Aorta (tissue), 5 donors: ENCODE data around the gene TEX19. TPM values are rescaled to one million over a fixed set of nuclear protein-coding genes. Genes with fewer than 3 reads are reported as not detected.
A peak's percentile ranks its signal among the peaks of the same experiment; 100 is the strongest.

Experiments used
- ATAC-seq: fragments of 200-7000 bp; cut with Tn5 transposase; one replicate; pipeline ENCODE4 v1.9.1; 2022; ENCODE audit warnings: moderate library complexity; ENCODE audit not compliant: low FRiP score
- DNase-seq, 2 donors: peaks; one replicate each; pipeline ENCODE4 v3.0.0-alpha.2; 2020
- H3K27ac ChIP-seq, 2 donors: one replicate each; pipeline ENCODE4 v1.5.1; 2013; ENCODE audit warnings: low read length in 2 of 2, mild to moderate bottlenecking in 2 of 2, moderate library complexity in 2 of 2, control low read depth in 1 of 2, inconsistent platforms in 1 of 2, low read depth in 1 of 2
- H3K27me3 ChIP-seq, 2 donors: one replicate each; pipeline ENCODE4 v1.6.1; 2013; ENCODE audit warnings: control low read depth in 1 of 2, low read length in 1 of 2, mild to moderate bottlenecking in 1 of 2, moderate library complexity in 1 of 2; ENCODE audit not compliant: insufficient read depth in 2 of 2, control insufficient read depth in 1 of 2
- H3K36me3 ChIP-seq, 2 donors: one replicate each; pipeline ENCODE4 v1.6.1; 2013; ENCODE audit warnings: control low read depth in 1 of 2, low read length in 1 of 2, mild to moderate bottlenecking in 1 of 2; ENCODE audit not compliant: insufficient read depth in 2 of 2, control insufficient read depth in 1 of 2
- H3K4me1 ChIP-seq, 2 donors: one replicate each; pipeline ENCODE4 v1.6.1; 2013; ENCODE audit warnings: low read length in 2 of 2, control low read depth in 1 of 2, mild to moderate bottlenecking in 1 of 2, moderate library complexity in 1 of 2; ENCODE audit not compliant: insufficient read depth in 2 of 2, control insufficient read depth in 1 of 2
- H3K4me3 ChIP-seq, 2 donors: one replicate each; pipeline ENCODE4 v1.5.1; 2013; ENCODE audit warnings: low read length in 2 of 2, control low read depth in 1 of 2, mild to moderate bottlenecking in 1 of 2
- H3K9me3 ChIP-seq: one replicate; pipeline ENCODE4 v1.6.1; 2013; ENCODE audit warnings: mild to moderate bottlenecking, low read length; ENCODE audit not compliant: control insufficient read depth
- WGBS, 2 donors: extraction: QIAGEN DNeasy Blood & Tissue Kit; methylation state at CpG; one replicate each; pipeline ENCODE4 v1.1.7; 2013; 5-methylcytosine and 5-hydroxymethylcytosine counted together
- intact Hi-C, 2 donors: fragments of 100-400 bp; cut with DNase I; formaldehyde crosslinking; loops; one replicate each; pipeline versions ENCODE4 v1.14.2 to v1.15.0; 2022
- polyA plus RNA-seq, 2 donors: library from polyadenylated mRNA; stranded (reverse); fragments of 200-250 nt; gene quantifications; one replicate each; pipeline ENCODE4 v1.2.3, GENCODE V29; 2013
- total RNA-seq, 2 donors: library from RNA; stranded (reverse); fragmentation: NEBNext Ultra II Directional; extraction: Animal tissue kit (Norgen Biotek cat#: 25700); gene quantifications; one replicate each; pipeline ENCODE4 v1.2.1, GENCODE V29; 2021
- donor health status: healthy with polysubstance abuse.
- donor health status: Bipolar disorder and iron deficiency.
- donor health status: DM: no; HTN: no; CAD: no.
- donor health status: DM: no; HTN: no; CAD: no.
- donor health status: DM: yes; HTN: yes; CAD: no.

TEX19 gene
- total and polyA plus RNA-seq, 4 donors: not detected

- peak in 1 of 2 donors; percentile 89 for DNase-seq
- H3K4me3 ChIP-seq: no peak overlapping the region
- WGBS, 2 donors: 16% methylated on average over 31 to 32 of the region's 32 CpGs
- H3K4me1 ChIP-seq: no peaks in the 10 kb centered on the region
- H3K9me3 ChIP-seq: no peaks in the 10 kb centered on the region
- H3K27ac ChIP-seq: no peak overlapping the region
- peak; percentile 21 for ATAC-seq
- intact Hi-C loops: no loop called here
- H3K27me3 ChIP-seq: no peaks in the 10 kb centered on the region
- H3K36me3 ChIP-seq: no peaks in the 10 kb centered on the region
Observed at GRCh38 chr17:82332669-82333278, 26.3 kb upstream of the TEX19 start.

GRCh38 chr17:82333279-82334171, 25.5 kb upstream of the TEX19 start, which contains the start of gene SECTM1:
TSS of gene SECTM1 (minus strand) at chr17:82333766. CDS start at chr17:82327240, 6,526 bp downstream.
- H3K4me3 ChIP-seq: peak within 1 kb of the TSS; percentile 10 to 50
- no peak within 1 kb of the TSS for H3K27ac ChIP-seq
- intact Hi-C loops: no loop called here
- no peaks in the 10 kb centered on the region for H3K27me3 ChIP-seq
- peak; percentile 48 for ATAC-seq
- no peaks in the 10 kb centered on the region for H3K36me3 ChIP-seq
- H3K9me3 ChIP-seq: no peaks in the 10 kb centered on the region
- peak; percentile 79 to 87 for DNase-seq
- no peaks in the 10 kb centered on the region for H3K4me1 ChIP-seq
- 1 to 2% methylated on average over 87 to 90 of the region's 90 CpGs for WGBS, 2 donors

GRCh38 chr17:82334204-82334621, 24.8 kb upstream of the TEX19 start:
- no peak overlapping the region for H3K4me3 ChIP-seq
- no peaks in the 10 kb centered on the region for H3K9me3 ChIP-seq
- intact Hi-C loops: no loop called here
- peak; percentile 3 for ATAC-seq
- 65 to 70% methylated on average over 25 of the region's 25 CpGs for WGBS, 2 donors
- H3K4me1 ChIP-seq: no peaks in the 10 kb centered on the region
- no peaks in the 10 kb centered on the region for H3K27me3 ChIP-seq
- no peak overlapping the region for H3K27ac ChIP-seq
- DNase-seq: peak in 1 of 2 donors; percentile 61
- no peaks in the 10 kb centered on the region for H3K36me3 ChIP-seq

GRCh38 chr17:82334622-82335394, 24.2 kb upstream of the TEX19 start:
- intact Hi-C loops: no loop called here
- DNase-seq (peak in 1 of 2 donors; percentile 58), ATAC-seq (no peak)
- Histone ChIP-seq H3K9me3 (no peaks in the 10 kb centered on the region), H3K27ac (no peak overlapping the region), H3K4me1 (no peaks in the 10 kb centered on the region), H3K4me3 (no peak overlapping the region), H3K36me3 (no peaks in the 10 kb centered on the region), H3K27me3 (no peaks in the 10 kb centered on the region)
- WGBS, 2 donors: 37% methylated on average over 16 of the region's 16 CpGs

- peak; percentile 51 to 77 for DNase-seq
- intact Hi-C loops: no loop called here
- no peak overlapping the region for H3K27ac ChIP-seq
- peak; percentile 75 for ATAC-seq
- no peaks in the 10 kb centered on the region for H3K9me3 ChIP-seq
- peak overlapping the region in 1 of 2 donors; percentile 7 for H3K4me3 ChIP-seq
- no peaks in the 10 kb centered on the region for H3K4me1 ChIP-seq
- no peaks in the 10 kb centered on the region for H3K36me3 ChIP-seq
- H3K27me3 ChIP-seq: no peaks in the 10 kb centered on the region
- 8 to 10% methylated on average over 29 of the region's 29 CpGs for WGBS, 2 donors
Observed at GRCh38 chr17:82338858-82339633, 20.0 kb upstream of the TEX19 start.

- 50 to 54% methylated on average over 8 to 10 of the region's 10 CpGs for WGBS, 2 donors
- Histone ChIP-seq H3K9me3 (no peaks in the 10 kb centered on the region), H3K27ac (no peak overlapping the region), H3K4me1 (no peaks in the 10 kb centered on the region), H3K36me3 (no peaks in the 10 kb centered on the region), H3K4me3 (peak overlapping the region in 1 of 2 donors; percentile 7), H3K27me3 (no peaks in the 10 kb centered on the region)
- DNase-seq (peak in 1 of 2 donors; percentile 51), ATAC-seq (no peak)
- intact Hi-C loops: no loop called here
Observed at GRCh38 chr17:82339634-82340580, 19.1 kb upstream of the TEX19 start.

- no peak overlapping the region for H3K27ac ChIP-seq
- intact Hi-C loops: no loop called here
- no peak for DNase-seq
- no peaks in the 10 kb centered on the region for H3K27me3 ChIP-seq
- H3K4me3 ChIP-seq: no peak overlapping the region
- no peaks in the 10 kb centered on the region for H3K9me3 ChIP-seq
- no peak for ATAC-seq
- WGBS, 2 donors: 82 to 84% methylated on average over 28 of the region's 28 CpGs
- H3K36me3 ChIP-seq: no peaks in the 10 kb centered on the region
- H3K4me1 ChIP-seq: no peaks in the 10 kb centered on the region
Observed at GRCh38 chr17:82342361-82343079, 16.5 kb upstream of the TEX19 start.
